Stimulated activated CD4-positive, alpha-beta T cell treated with anti-CD3 and anti-CD28 coated beads, Interleukin-12 subunit alpha, Interleukin-12 subunit beta, amount 100 ng/mL, for 24 hours (primary cell): ENCODE data around the gene ZNF724.
"Not testable (repeated sequence)": the region's sequence is repeated elsewhere in the genome, so short reads cannot be mapped to it uniquely, and the experiment has no call there.

Experiments
- DNase-seq, 2 experiments: peaks; one replicate each; pipeline ENCODE4 v3.0.0-alpha.2; 2020; ENCODE audit warnings: low read depth in 2 of 2

The ZNF724 gene

GRCh38 chr19:23253256-23253655, 3.1 kb upstream of the ZNF724 start:
- not testable (repeated sequence) for DNase-seq

GRCh38 chr19:23241419-23241818, 8.8 kb downstream of the ZNF724 start:
- no peak for DNase-seq

- DNase-seq = no peak
These were observed 27.1 kb downstream of the ZNF724 start for GRCh38 chr19:23222998-23223652.

DNA sequence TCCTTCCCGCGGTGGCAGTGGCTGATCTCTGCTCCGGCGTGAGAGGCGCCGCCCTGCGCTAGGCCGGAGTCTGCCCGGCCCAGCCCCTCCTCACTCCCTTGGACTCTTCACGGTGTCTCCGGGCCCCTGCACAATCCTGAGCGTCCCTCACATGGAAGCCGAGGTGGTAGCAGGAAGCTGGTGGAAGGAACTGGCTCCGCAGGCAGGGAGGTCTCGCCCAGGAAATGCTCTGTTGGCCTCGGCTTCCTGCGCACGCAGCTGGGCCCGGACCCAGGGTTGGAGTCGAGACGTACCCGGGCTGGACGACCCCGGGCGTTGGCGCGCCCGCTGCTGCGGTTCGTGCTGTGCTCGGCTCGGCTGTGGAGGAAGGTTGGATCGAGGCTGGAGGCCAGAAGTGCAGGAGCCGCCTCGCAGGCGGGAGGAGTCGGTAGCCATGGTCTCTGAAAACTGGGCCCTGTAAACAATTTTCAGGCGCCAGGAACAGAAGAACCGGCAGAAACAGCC, 46.3 kb downstream of the ZNF724 start:
- no peak for DNase-seq

DNA sequence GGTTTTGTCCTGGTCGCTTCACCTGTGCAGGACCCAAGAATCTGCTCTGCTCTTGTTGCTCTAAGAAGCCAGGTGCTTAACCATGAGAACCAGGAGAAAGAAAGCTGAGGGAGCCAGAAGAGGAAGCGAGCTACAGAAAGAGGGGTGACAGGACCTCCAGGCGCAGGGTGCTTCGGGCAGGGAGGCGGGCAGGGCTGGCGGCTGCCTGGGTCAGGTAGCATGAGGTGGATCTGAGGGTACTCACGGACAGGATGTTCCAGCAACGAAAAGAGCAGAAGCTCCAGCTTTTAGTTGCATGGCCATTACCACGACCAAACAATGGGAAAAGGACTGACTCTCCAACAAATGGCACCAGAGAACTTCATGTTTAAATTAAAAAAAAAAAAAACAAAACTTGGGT, 59.9 kb downstream of the ZNF724 start:
- no peak for DNase-seq

DNA sequence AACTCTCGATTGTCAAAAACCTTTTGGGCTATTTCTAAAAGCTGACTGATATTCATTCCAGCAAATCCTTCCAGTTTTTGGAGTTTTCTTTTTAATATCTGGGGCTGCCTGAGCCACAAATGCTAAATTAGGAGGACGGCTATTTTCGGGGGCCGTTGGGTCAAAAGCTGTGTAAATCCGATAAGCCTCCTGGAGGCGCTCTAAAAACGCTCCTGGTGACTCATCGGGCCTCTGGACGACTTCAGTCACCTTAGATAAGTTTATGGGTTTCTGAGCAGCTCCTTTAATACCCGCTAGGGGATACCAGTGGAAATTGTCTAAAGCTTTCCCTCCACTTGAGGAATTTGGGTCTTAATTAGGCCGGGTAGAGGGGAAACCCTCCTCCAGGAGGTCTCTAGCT, 66.9 kb downstream of the ZNF724 start:
- DNase-seq = no peak
